GM23248 (cell line): ENCODE results near the gene TUBB2B. TPM values are rescaled to one million over a fixed set of nuclear protein-coding genes. Genes with fewer than 3 reads are reported as not detected.

ENCODE experiments used
- DNase-seq: peaks from one replicate; pipeline ENCODE4 v3.0.0-alpha.2; 2015
- H2AFZ ChIP-seq: fragments of 200-600 bp; sonication (generic); 2 replicates; pipeline ENCODE4 v1.6.1; 2016; ENCODE audit warnings: antibody characterized with exemption
- H3F3A ChIP-seq: fragments of 200-600 bp; sonication (generic); 2 replicates; pipeline ENCODE4 v1.6.1; 2016; ENCODE audit warnings: mild to moderate bottlenecking, antibody characterized with exemption, mixed run types; ENCODE audit not compliant: insufficient read depth
- H3K27ac ChIP-seq: fragments of 200-600 bp; sonication (generic); 2 replicates; pipeline ENCODE4 v1.5.1; 2016; ENCODE audit warnings: mild to moderate bottlenecking
- H3K27me3 ChIP-seq: fragments of 200-600 bp; sonication (generic); replicated peaks from 2 replicates; pipeline ENCODE4 v1.6.1; 2016; ENCODE audit warnings: mild to moderate bottlenecking; ENCODE audit not compliant: insufficient read depth
- H3K36me3 ChIP-seq: fragments of 200-600 bp; sonication (generic); 2 replicates; pipeline ENCODE4 v1.6.1; 2016; ENCODE audit warnings: low read depth, mild to moderate bottlenecking
- H3K4me1 ChIP-seq: fragments of 200-600 bp; sonication (generic); 2 replicates; pipeline ENCODE4 v1.6.1; 2016; ENCODE audit warnings: mild to moderate bottlenecking; ENCODE audit not compliant: insufficient read depth
- H3K4me2 ChIP-seq: fragments of 200-600 bp; sonication (generic); one replicate; pipeline ENCODE4 v1.6.1; 2016; ENCODE audit warnings: mild to moderate bottlenecking; ENCODE audit not compliant: unreplicated experiment
- H3K4me3 ChIP-seq: fragments of 200-600 bp; sonication (generic); 2 replicates; pipeline ENCODE4 v1.5.1; 2016; ENCODE audit warnings: mild to moderate bottlenecking
- H3K79me2 ChIP-seq: fragments of 200-600 bp; sonication (generic); 2 replicates; pipeline ENCODE4 v1.6.1; 2016; ENCODE audit warnings: mild to moderate bottlenecking; ENCODE audit not compliant: insufficient read depth
- H3K9ac ChIP-seq: fragments of 200-600 bp; sonication (generic); 2 replicates; pipeline ENCODE4 v1.6.1; 2016; ENCODE audit warnings: mild to moderate bottlenecking
- H3K9me2 ChIP-seq: fragments of 200-600 bp; sonication (generic); 2 replicates; pipeline ENCODE4 v1.6.1; 2016; ENCODE audit warnings: mixed run types, mild to moderate bottlenecking, moderate library complexity; ENCODE audit not compliant: insufficient read depth
- H3K9me3 ChIP-seq: fragments of 200-600 bp; sonication (generic); one replicate; pipeline ENCODE4 v1.6.1; 2017; ENCODE audit warnings: low read depth
- H4K20me1 ChIP-seq: fragments of 200-600 bp; sonication (generic); 2 replicates; pipeline ENCODE4 v1.6.0; 2016; ENCODE audit not compliant: insufficient read depth
- EZH2 ChIP-seq: fragments of 200-600 bp; sonication (generic); IDR thresholded peaks from 2 replicates; pipeline ENCODE4 v1.6.1; 2018; ENCODE audit warnings: antibody characterized with exemption, mild to moderate bottlenecking; ENCODE audit not compliant: insufficient read depth, poor library complexity, severe bottlenecking
- EZH2phosphoT487 ChIP-seq: fragments of 200-600 bp; sonication (generic); IDR thresholded peaks from 2 replicates; pipeline ENCODE4 v1.6.1; 2018; ENCODE audit warnings: antibody characterized with exemption, moderate library complexity, mild to moderate bottlenecking, low read depth; ENCODE audit not compliant: insufficient read depth
- WGBS, 2 experiments: methylation state at CpG; one replicate each; pipeline ENCODE4 v1.1.6; 2015 to 2017; ENCODE audit warnings: low lambda C conversion rate in 2 of 2, low coverage in 1 of 2; ENCODE audit errors: missing lambda C conversion rate in 2 of 2; 5-methylcytosine and 5-hydroxymethylcytosine counted together
- in situ Hi-C: fragments of 300-500 bp; cut with MboI; formaldehyde crosslinking; loops from 2 replicates; pipeline ENCODE4 v1.15.0; 2020
- polyA plus RNA-seq: library from polyadenylated mRNA; unstranded; fragments of >200 nt; fragmentation: Nextera tagmentation; extraction: Ambion mirVana; gene quantifications from 2 replicates; pipeline ENCODE4 v1.2.1, GENCODE V29; 2016
- total RNA-seq: library from RNA; depleted of rRNA; stranded (reverse); fragments of >200 nt; shearing (Covaris generic); gene quantifications from 2 replicates; pipeline ENCODE4 v1.2.3, GENCODE V29; 2014

TUBB2B gene
- total and polyA plus RNA-seq, 2 experiments from 2014 or later, result 8.5 to 9.0 TPM

DNA sequence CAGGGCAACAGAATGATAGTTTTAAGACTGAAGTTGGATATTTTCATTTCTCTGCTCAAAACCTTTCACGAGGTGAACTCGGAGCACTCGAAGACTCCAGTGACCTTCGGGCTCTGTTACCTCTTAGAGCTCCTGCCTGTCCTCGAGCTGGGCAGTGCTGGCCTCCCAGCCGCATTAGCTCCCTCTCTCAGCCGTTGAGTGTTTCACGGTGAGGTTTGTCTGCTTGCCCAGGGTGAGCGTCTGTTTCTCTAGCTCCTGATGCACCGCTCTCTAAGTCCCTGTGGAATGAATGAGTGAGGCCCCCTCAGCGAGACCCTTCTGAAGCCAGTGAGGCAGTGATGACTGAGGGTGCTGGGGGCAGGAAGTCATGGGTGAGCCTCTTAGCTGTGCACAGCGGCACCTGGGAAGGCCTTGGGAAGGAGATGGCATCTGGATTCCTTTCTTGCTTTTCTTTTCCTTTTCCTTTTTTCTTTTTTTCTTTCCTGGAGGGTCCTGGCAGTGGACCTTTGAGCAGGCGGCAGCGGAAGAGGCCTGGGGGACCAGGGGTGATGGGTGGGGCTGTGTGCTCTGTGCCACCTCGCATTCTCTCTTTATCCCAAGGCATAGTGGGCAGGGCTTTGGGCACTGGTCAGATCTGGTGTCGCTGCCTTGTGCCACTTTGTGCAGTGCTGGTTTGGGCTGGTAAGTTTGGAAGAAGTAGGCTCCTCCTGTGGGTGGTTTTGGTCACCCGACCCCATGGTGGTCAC lies 33.5 kb upstream of the TUBB2B start:
- WGBS, 2 experiments, result 67 to 69% methylated on average over 17 of the region's 17 CpGs
- 0 out of 2 replicates have a peak overlapping the region, but pooled peaks have one; percentile 14 for H3K9ac ChIP-seq
- H3K4me3 ChIP-seq, result peak overlapping the region; percentile 44; the same call in 1 of the 2 replicates
- no peaks in the 10 kb centered on the region for H3K9me2 ChIP-seq
- peaks cover 12% of the 10 kb centered on the region for H3K4me1 ChIP-seq
- peak; percentile 24 for DNase-seq
- peaks cover 57% of the 10 kb centered on the region for H3K79me2 ChIP-seq
- in situ Hi-C loops, result no loop called here
- H3F3A ChIP-seq, result no peaks in the 10 kb centered on the region
- no peaks in the 10 kb centered on the region for H3K36me3 ChIP-seq
- H3K4me2 ChIP-seq, result peak overlapping the region; percentile 95
- H3K27me3 ChIP-seq, result no peaks in the 10 kb centered on the region
- H2AFZ ChIP-seq, result no peak overlapping the region
- TF ChIP-seq EZH2phosphoT487 (no peak), EZH2 (no peak)
- no peaks in the 10 kb centered on the region for H4K20me1 ChIP-seq
- H3K9me3 ChIP-seq, result no peaks in the 10 kb centered on the region
- H3K27ac ChIP-seq, result no peak overlapping the region

DNA sequence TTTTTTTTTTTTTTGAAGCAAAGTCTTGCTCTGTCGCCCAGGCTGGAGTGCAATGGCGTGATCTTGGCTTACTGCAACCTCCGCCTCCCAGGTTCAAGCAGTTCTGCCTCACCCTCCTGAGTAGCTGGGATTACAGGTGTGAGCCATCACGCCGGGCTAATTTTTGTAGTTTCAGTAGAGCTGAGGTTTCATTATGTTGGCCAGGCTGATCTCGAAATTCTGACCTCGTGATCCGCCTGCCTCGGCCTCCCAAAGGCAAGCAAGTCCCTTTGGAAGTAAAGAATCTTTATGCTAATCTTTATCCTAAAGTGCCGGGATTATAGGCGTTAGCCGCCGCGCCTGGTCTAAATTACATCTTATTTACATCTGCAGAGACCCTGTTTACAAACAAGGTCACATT lies 32.8 kb upstream of the TUBB2B start:
- H3K9me2 ChIP-seq, result no peaks in the 10 kb centered on the region
- H3F3A ChIP-seq, result no peaks in the 10 kb centered on the region
- H4K20me1 ChIP-seq, result no peaks in the 10 kb centered on the region
- in situ Hi-C loops, result no loop called here
- no peaks in the 10 kb centered on the region for H3K9me3 ChIP-seq
- H3K9ac ChIP-seq, result 0 out of 2 replicates have a peak overlapping the region, but pooled peaks have one; percentile 14
- no peak for DNase-seq
- no peak overlapping the region for H3K27ac ChIP-seq
- H3K4me2 ChIP-seq, result peak overlapping the region; percentile 95
- peaks cover 57% of the 10 kb centered on the region for H3K79me2 ChIP-seq
- H3K4me3 ChIP-seq, result peak overlapping the region; percentile 44; the same call in 1 of the 2 replicates
- H3K4me1 ChIP-seq, result peaks cover 12% of the 10 kb centered on the region
- 56 to 58% methylated on average over 13 to 14 of the region's 14 CpGs for WGBS, 2 experiments
- H3K36me3 ChIP-seq, result no peaks in the 10 kb centered on the region
- no peak for TF ChIP-seq EZH2phosphoT487
- TF ChIP-seq EZH2, result no peak
- no peaks in the 10 kb centered on the region for H3K27me3 ChIP-seq
- no peak overlapping the region for H2AFZ ChIP-seq

DNA sequence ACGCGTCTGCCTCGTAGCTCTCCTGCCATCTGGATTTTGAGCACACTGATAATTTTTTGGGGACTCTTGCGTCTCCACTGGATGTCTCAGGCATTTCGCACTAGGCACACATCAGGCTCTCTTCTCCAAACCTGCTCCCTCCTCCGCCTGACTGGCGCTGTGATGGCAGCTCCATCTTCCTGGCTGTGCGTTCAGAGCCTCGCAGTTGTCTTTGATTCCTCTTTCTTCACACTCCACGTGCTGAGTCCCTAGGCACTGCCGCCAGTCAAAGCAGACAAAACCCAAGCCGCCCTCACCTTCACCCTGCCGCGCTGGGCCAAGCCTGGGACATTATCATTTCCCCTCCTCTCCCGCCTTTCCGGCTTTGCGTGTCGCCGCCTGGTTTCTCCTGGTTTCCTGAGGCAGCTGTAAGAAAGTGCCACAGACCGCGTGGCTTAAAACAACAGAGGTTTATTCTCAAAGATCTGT lies 32.1 kb upstream of the TUBB2B start:
- Histone ChIP-seq H3K4me1 (peaks cover 12% of the 10 kb centered on the region), H3K79me2 (peaks cover 53% of the 10 kb centered on the region), H2AFZ (peak overlapping the region; percentile 87), H3K9me3 (no peaks in the 10 kb centered on the region), H3K9me2 (no peaks in the 10 kb centered on the region), H3K27ac (peak overlapping the region; percentile 49), H3K27me3 (no peaks in the 10 kb centered on the region), H3K9ac (peak overlapping the region; percentile 79), H3F3A (no peaks in the 10 kb centered on the region), H3K4me2 (peak overlapping the region; percentile 95), H4K20me1 (no peaks in the 10 kb centered on the region), H3K4me3 (peak overlapping the region; percentile 85), H3K36me3 (no peaks in the 10 kb centered on the region)
- 1 to 2% methylated on average over 21 of the region's 21 CpGs for WGBS, 2 experiments
- in situ Hi-C loops, result no loop called here
- peak; percentile 68 for DNase-seq
- no peak for TF ChIP-seq EZH2
- no peak for TF ChIP-seq EZH2phosphoT487

DNA sequence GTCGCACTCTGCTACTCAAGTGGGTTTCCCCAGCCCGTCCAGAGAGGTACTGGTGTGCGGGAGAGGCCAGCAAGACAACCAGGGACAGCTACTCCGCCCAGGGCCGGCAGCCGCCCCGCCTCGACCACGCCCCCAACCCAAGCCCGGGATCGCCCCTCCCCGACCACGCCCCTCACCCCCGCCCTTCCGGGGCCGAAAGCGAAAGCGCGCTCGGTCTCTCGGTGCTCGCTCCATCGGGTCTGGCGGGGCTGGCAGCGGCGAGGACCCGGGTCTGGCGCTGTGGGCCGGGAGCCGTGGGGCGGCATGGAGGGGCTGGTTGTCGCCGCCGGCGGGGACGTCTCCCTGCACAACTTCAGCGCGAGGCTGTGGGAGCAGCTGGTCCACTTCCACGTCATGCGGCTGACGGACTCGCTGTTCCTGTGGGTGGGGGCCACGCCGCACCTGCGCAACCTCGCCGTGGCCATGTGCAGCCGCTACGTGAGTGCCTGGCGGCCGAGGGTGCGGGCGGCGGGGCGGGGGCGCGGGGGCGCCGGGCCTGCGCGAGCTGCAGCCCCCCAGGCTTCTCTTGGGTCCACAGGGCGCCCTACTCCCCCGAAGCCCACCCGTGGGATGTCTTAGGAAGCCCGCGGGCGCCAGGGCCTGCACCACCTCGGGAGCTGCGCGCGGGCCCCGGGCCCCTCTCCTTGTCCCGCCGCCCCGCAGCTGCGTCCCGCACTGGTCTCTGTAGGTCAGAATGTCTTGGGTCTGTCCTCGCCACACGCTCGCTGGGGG lies 31.5 kb upstream of the TUBB2B start, which contains the start of gene PSMG4:
TSS of gene PSMG4 (plus strand) at position 228 of the 771 bp plus-strand sequence. CDS start at position 304, 76 bp downstream.
- peak within 1 kb of the TSS; percentile 49 for H3K27ac ChIP-seq
- 2% methylated on average over 41 to 72 of the region's 80 CpGs for WGBS, 2 experiments

More for the DNA sequence above, 31.5 kb upstream of the TUBB2B start, which contains the start of gene PSMG4:
- TF ChIP-seq EZH2 (no peak), EZH2phosphoT487 (no peak)
- Histone ChIP-seq H3F3A (no peaks in the 10 kb centered on the region), H3K9me2 (no peaks in the 10 kb centered on the region), H4K20me1 (no peaks in the 10 kb centered on the region), H3K9ac (peak within 1 kb of the TSS; percentile 79), H3K36me3 (no peaks in the 10 kb centered on the region), H3K4me1 (peaks cover 12% of the 10 kb centered on the region), H3K79me2 (peaks cover 46% of the 10 kb centered on the region), H2AFZ (peak within 1 kb of the TSS; percentile 87), H3K4me3 (peak within 1 kb of the TSS; percentile 85), H3K9me3 (no peaks in the 10 kb centered on the region), H3K4me2 (peak within 1 kb of the TSS; percentile 95), H3K27me3 (no peaks in the 10 kb centered on the region)
- in situ Hi-C loops, result no loop called here
- peak; percentile 95 for DNase-seq
